GM19468 (cell line): Measurements from ENCODE around the gene MYCN.
"Not testable (repeated sequence)": the region's sequence is repeated elsewhere in the genome, so short reads cannot be mapped to it uniquely, and the experiment has no call there.

Experiments
- ATAC-seq: cut with Tn5 transposase; IDR thresholded peaks from one replicate; pipeline ENCODE4 v1.9.1; 2021; ENCODE audit warnings: mild to moderate bottlenecking, moderate library complexity, moderate number of reproducible peaks; ENCODE audit not compliant: unreplicated experiment; ENCODE audit errors: extremely low read depth

The MYCN gene

GRCh38 chr2:15956751-15957736 is 16.7 kb downstream of the MYCN start:
- no peak for ATAC-seq

GRCh38 chr2:15957881-15958713 is 17.7 kb downstream of the MYCN start:
- ATAC-seq: no peak

GRCh38 chr2:15959331-15960153 is 19.2 kb downstream of the MYCN start:
- ATAC-seq: no peak

GRCh38 chr2:15960154-15960520 is 19.8 kb downstream of the MYCN start:
- not testable (repeated sequence) for ATAC-seq

GRCh38 chr2:15963109-15963976 is 23.0 kb downstream of the MYCN start:
- not testable (repeated sequence) for ATAC-seq

GRCh38 chr2:15963977-15964670 is 23.8 kb downstream of the MYCN start:
- no peak for ATAC-seq

- no peak for ATAC-seq
These were observed 24.7 kb downstream of the MYCN start for GRCh38 chr2:15964936-15965563.

GRCh38 chr2:15965564-15966019 is 25.2 kb downstream of the MYCN start:
- ATAC-seq: no peak

GRCh38 chr2:15967415-15968279 is 27.3 kb downstream of the MYCN start:
- ATAC-seq: no peak

- ATAC-seq: no peak
These were observed 28.2 kb downstream of the MYCN start for GRCh38 chr2:15968280-15969178.

- ATAC-seq: no peak
These were observed 28.9 kb downstream of the MYCN start for GRCh38 chr2:15969214-15969613.

- no peak for ATAC-seq
These were observed 30.4 kb downstream of the MYCN start for GRCh38 chr2:15970701-15971100.

GRCh38 chr2:15971351-15971750 is 31.0 kb downstream of the MYCN start:
- ATAC-seq: no peak

GRCh38 chr2:15971831-15972522 is 31.6 kb downstream of the MYCN start:
- no peak for ATAC-seq

- ATAC-seq: no peak
These were observed 33.4 kb downstream of the MYCN start for GRCh38 chr2:15973481-15974401.
